ENCODE data around the gene PTPRN2.
"Not testable (repeated sequence)": the region's sequence is repeated elsewhere in the genome, so short reads cannot be mapped to it uniquely, and the experiment has no call there.

The PTPRN2 gene

GRCh38 chr7:158350166-158350900 is 237.3 kb downstream of the PTPRN2 start:
- no peak for DNase-seq (ENCODE audit: low spot score)

- no peak for DNase-seq (ENCODE audit: low spot score)
These were observed 239.2 kb downstream of the PTPRN2 start for GRCh38 chr7:158348446-158348845.

GRCh38 chr7:158348039-158348438 is 239.6 kb downstream of the PTPRN2 start:
- not testable (repeated sequence) for DNase-seq (ENCODE audit: low spot score)

GRCh38 chr7:158345731-158346130 is 241.9 kb downstream of the PTPRN2 start:
- DNase-seq (ENCODE audit: low spot score), result no peak

GRCh38 chr7:158344706-158345300 is 242.8 kb downstream of the PTPRN2 start:
- no peak for DNase-seq (ENCODE audit: low spot score)

- no peak for DNase-seq (ENCODE audit: low spot score)
These were observed 243.6 kb downstream of the PTPRN2 start for GRCh38 chr7:158343936-158344455.

- no peak for DNase-seq (ENCODE audit: low spot score)
These were observed 244.1 kb downstream of the PTPRN2 start for GRCh38 chr7:158343526-158343925.

GRCh38 chr7:158341097-158341496 is 246.5 kb downstream of the PTPRN2 start:
- not testable (repeated sequence) for DNase-seq (ENCODE audit: low spot score)

GRCh38 chr7:158336952-158337351 is 250.7 kb downstream of the PTPRN2 start:
- not testable (repeated sequence) for DNase-seq (ENCODE audit: low spot score)

- DNase-seq (ENCODE audit: low spot score), result not testable (repeated sequence)
These were observed 255.1 kb downstream of the PTPRN2 start for GRCh38 chr7:158332516-158332915.

GRCh38 chr7:158331826-158332450 is 255.7 kb downstream of the PTPRN2 start:
- DNase-seq (ENCODE audit: low spot score), result not testable (repeated sequence)

- DNase-seq (ENCODE audit: low spot score), result no peak
These were observed 257.9 kb downstream of the PTPRN2 start for GRCh38 chr7:158329686-158330085.

- no peak for DNase-seq (ENCODE audit: low spot score)
These were observed 258.5 kb downstream of the PTPRN2 start for GRCh38 chr7:158329014-158329610.

- no peak for DNase-seq (ENCODE audit: low spot score)
These were observed 259.1 kb downstream of the PTPRN2 start for GRCh38 chr7:158328376-158329013.

- DNase-seq (ENCODE audit: low spot score), result no peak
These were observed 259.9 kb downstream of the PTPRN2 start for GRCh38 chr7:158327571-158328180.

GRCh38 chr7:158327012-158327411 is 260.6 kb downstream of the PTPRN2 start:
- no peak for DNase-seq (ENCODE audit: low spot score)

GRCh38 chr7:158325530-158326381 is 261.9 kb downstream of the PTPRN2 start:
- no peak for DNase-seq (ENCODE audit: low spot score)

- no peak for DNase-seq (ENCODE audit: low spot score)
These were observed 262.9 kb downstream of the PTPRN2 start for GRCh38 chr7:158324397-158325360.

- no peak for DNase-seq (ENCODE audit: low spot score)
These were observed 263.8 kb downstream of the PTPRN2 start for GRCh38 chr7:158323741-158324396.

Data from putamen (tissue), 1 donor.